Measurements from ENCODE around the gene PLBD2.

- no peak for TF ChIP-seq BCLAF1 (IDR thresholded peaks at IDR 0.05; ENCODE audit: borderline replicate concordance in 1 of 2, control insufficient read depth in 1 of 2, low read depth in 2 of 2, low read length in 1 of 2)
- no peak for TF ChIP-seq ZNF449 (CRISPR knock-in tag; IDR thresholded peaks at IDR 0.05)
- no peak for TF ChIP-seq FOXK2 (conservative IDR thresholded peaks at IDR 0.05 in 1 of 2, IDR thresholded peaks at IDR 0.05 in 1 of 2; ENCODE audit: low read depth in 2 of 2)
- no peak for TF ChIP-seq POLR2A (conservative IDR thresholded peaks at IDR 0.05)
- TF ChIP-seq REST (IDR thresholded peaks at IDR 0.05; ENCODE audit: borderline replicate concordance): no peak
- TF ChIP-seq REST (CRISPR knock-in tag; IDR thresholded peaks at IDR 0.05; ENCODE audit: low read depth): no peak
- TF ChIP-seq ADNP (tag; IDR thresholded peaks at IDR 0.05): no peak; the same call in 1 of the 2 replicates
- no peak for TF ChIP-seq KDM4B (IDR thresholded peaks at IDR 0.05; ENCODE audit: borderline replicate concordance in 2 of 2, low read depth in 1 of 2)
- no peak for TF ChIP-seq EP300 (IDR thresholded peaks at IDR 0.05; ENCODE audit: low read length)
- TF ChIP-seq TCF15 (CRISPR knock-in tag; IDR thresholded peaks at IDR 0.05): no peak
- TF ChIP-seq TRIM28 (IDR thresholded peaks at IDR 0.05): no peak
- TF ChIP-seq CTCF (IDR thresholded peaks at IDR 0.05 in 2 of 3, conservative IDR thresholded peaks at IDR 0.05 in 1 of 3; ENCODE audit: insufficient read depth in 2 of 3, low read depth in 1 of 3, low read length in 3 of 3): no peak
- no peak for TF ChIP-seq NFE2L1 (tag; IDR thresholded peaks at IDR 0.05; ENCODE audit: borderline replicate concordance, low read depth)
- no peak for TF ChIP-seq PHF20 (IDR thresholded peaks at IDR 0.05; ENCODE audit: partially characterized antibody)
These were observed 50.4 kb downstream of the PLBD2 start for GRCh38 chr12:113408756-113409298.

Data from K562 (cell line).